NT2/D1 (cell line): ENCODE results near the gene SORL1.

ENCODE experiments used
- YY1 ChIP-seq: IDR thresholded peaks from 2 replicates; pipeline ENCODE4 v1.6.1; 2011; ENCODE audit not compliant: insufficient read length, insufficient read depth
- ZNF274 ChIP-seq: IDR thresholded peaks from 2 replicates; pipeline ENCODE4 v1.6.1; 2011; ENCODE audit warnings: mild to moderate bottlenecking, low read depth, low read length

- TF ChIP-seq YY1 (no peak), ZNF274 (no peak)
These were observed 10.6 kb upstream of the SORL1 start for GRCh38 chr11:121441521-121441920.
